Measurements from ENCODE around the gene DAP.
"Not testable (repeated sequence)": the region's sequence is repeated elsewhere in the genome, so short reads cannot be mapped to it uniquely, and the experiment has no call there.

DAP gene

GRCh38 chr5:10649666-10650380, 111.2 kb downstream of the DAP start:
- no peak for DNase-seq
- in situ Hi-C loops (cut with HindIII; ENCODE audit: low pct_ligation_motif_present, low pct_unique_long_range_greater_than_20kb, low sequenced_read_pairs): no loop called here

DNA sequence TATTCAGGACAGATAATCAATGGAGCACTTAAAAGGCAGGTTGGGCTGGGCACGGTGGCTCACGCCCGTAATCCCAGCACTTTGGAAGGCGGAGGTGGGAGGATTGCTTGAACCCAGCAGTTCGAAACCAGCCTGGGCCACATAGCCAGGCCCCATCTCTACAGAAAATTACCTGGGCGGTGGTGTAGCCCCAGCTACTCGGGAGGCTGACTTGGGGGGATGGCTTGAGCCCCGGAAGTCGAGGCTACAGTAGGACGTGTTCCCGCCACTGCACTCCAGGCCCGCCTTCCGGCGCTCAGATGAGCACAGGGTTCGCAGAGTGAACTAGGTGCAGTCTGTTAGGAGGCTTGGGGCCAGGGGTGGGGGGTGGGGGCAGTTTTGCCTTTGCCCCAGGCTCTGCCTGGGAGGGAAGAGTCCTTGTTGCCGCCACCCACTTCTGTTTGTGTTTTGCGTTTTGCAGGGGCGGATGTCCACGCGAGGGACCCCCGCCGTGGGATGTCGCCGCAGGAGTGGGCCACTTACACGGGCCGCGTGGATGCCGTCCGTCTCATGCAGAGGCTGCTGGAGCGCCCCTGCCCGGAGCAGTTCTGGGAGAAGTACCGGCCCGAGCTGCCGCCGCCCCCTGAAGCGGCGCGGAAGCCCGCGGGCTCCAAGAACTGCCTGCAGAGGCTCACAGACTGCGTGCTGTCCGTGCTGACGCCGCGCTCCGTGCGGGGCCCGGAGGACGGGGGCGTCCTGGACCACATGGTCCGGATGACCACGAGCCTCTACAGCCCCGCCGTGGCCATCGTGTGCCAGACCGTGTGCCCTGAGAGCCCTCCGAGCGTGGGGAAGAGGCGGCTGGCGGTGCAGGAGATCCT, 112.0 kb downstream of the DAP start:
- no peak for DNase-seq
- in situ Hi-C loops (cut with HindIII; ENCODE audit: low pct_ligation_motif_present, low pct_unique_long_range_greater_than_20kb, low sequenced_read_pairs): no loop called here

DNA sequence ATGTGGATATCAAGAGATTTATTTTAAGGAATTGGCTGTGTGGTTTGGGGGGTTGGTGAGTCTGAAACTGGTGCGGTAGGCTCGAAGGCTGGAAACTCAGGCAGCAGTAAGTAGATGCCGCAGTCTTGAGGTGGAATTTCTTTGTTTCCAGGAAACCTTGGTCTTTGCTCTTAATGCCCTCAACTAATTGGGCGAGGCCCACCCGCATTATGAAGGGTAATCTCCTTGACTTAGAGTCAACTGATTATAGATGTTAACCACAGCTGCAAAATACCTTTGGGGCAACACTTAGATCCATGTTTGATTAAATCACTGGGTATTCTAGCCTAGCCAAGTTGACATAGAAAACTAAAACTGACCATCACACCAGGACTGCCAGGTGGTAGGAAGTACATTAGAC, 113.4 kb downstream of the DAP start:
- no peak for DNase-seq
- in situ Hi-C loops (cut with HindIII; ENCODE audit: low pct_ligation_motif_present, low pct_unique_long_range_greater_than_20kb, low sequenced_read_pairs): no loop called here

GRCh38 chr5:10645671-10646070, 115.4 kb downstream of the DAP start:
- no peak for DNase-seq
- in situ Hi-C loops (cut with HindIII; ENCODE audit: low pct_ligation_motif_present, low pct_unique_long_range_greater_than_20kb, low sequenced_read_pairs): no loop called here

GRCh38 chr5:10645146-10645545, 115.9 kb downstream of the DAP start:
- no peak for DNase-seq
- in situ Hi-C loops (cut with HindIII; ENCODE audit: low pct_ligation_motif_present, low pct_unique_long_range_greater_than_20kb, low sequenced_read_pairs): no loop called here

- DNase-seq: no peak
- in situ Hi-C loops (cut with HindIII; ENCODE audit: low pct_ligation_motif_present, low pct_unique_long_range_greater_than_20kb, low sequenced_read_pairs): no loop called here
Observed at GRCh38 chr5:10644192-10644591, 116.8 kb downstream of the DAP start.

- no peak for DNase-seq
- in situ Hi-C loops (cut with HindIII; ENCODE audit: low pct_ligation_motif_present, low pct_unique_long_range_greater_than_20kb, low sequenced_read_pairs): no loop called here
Observed at GRCh38 chr5:10642367-10642766, 118.7 kb downstream of the DAP start.

GRCh38 chr5:10639846-10640368, 121.1 kb downstream of the DAP start:
- in situ Hi-C loops (cut with HindIII; ENCODE audit: low pct_ligation_motif_present, low pct_unique_long_range_greater_than_20kb, low sequenced_read_pairs): no loop called here
- no peak for DNase-seq

DNA sequence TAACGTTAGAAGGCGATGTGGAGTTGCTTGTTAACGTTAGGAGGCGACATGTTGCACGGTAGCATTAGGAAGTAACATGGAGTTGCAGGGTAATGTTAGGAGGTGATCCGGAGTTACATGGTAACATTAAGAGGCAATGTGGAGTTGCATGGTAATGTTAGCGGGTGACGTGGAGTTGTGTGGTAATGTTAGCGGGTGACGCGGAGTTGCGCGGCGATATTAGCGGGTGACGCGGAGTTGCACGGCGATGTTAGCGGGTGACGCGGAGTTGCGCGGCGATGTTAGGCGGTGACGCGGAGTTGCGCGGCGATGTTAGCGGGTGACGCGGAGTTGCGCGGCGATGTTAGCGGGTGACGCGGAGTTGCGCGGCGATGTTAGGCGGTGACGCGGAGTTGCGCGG, 122.3 kb downstream of the DAP start:
- DNase-seq; in situ Hi-C loops (cut with HindIII; ENCODE audit: low pct_ligation_motif_present, low pct_unique_long_range_greater_than_20kb, low sequenced_read_pairs): not testable (repeated sequence)

GRCh38 chr5:10637944-10638343, 123.1 kb downstream of the DAP start:
- in situ Hi-C loops (cut with HindIII; ENCODE audit: low pct_ligation_motif_present, low pct_unique_long_range_greater_than_20kb, low sequenced_read_pairs): no loop called here
- DNase-seq: no peak

- in situ Hi-C loops (cut with HindIII; ENCODE audit: low pct_ligation_motif_present, low pct_unique_long_range_greater_than_20kb, low sequenced_read_pairs): no loop called here
- no peak for DNase-seq
Observed at GRCh38 chr5:10636363-10637142, 124.5 kb downstream of the DAP start.

DNA sequence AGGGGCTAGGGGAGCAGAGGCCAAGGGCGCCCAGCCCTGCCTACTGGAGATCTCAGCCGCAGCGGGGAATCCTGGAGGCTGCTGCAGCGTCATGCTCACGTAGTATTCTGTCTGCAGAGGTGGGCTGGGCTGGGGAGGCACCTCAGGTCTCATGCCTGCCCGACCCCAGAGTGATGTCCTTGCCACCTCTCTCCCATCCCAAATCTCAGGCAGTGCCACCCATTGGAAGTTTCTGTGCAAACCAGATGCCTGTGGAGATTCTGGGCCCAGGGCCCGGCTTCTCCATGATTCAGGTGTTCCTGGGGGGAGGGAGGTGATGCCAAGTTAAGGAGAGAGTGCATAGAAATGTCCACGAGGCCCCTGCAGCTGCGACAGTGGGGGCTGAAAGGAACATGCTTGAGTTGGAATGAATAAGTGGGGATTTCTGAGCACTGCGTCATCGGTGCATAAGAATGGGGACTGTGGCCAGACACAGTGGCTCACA, 125.1 kb downstream of the DAP start:
- DNase-seq: no peak
- in situ Hi-C loops (cut with HindIII; ENCODE audit: low pct_ligation_motif_present, low pct_unique_long_range_greater_than_20kb, low sequenced_read_pairs): no loop called here

DNA sequence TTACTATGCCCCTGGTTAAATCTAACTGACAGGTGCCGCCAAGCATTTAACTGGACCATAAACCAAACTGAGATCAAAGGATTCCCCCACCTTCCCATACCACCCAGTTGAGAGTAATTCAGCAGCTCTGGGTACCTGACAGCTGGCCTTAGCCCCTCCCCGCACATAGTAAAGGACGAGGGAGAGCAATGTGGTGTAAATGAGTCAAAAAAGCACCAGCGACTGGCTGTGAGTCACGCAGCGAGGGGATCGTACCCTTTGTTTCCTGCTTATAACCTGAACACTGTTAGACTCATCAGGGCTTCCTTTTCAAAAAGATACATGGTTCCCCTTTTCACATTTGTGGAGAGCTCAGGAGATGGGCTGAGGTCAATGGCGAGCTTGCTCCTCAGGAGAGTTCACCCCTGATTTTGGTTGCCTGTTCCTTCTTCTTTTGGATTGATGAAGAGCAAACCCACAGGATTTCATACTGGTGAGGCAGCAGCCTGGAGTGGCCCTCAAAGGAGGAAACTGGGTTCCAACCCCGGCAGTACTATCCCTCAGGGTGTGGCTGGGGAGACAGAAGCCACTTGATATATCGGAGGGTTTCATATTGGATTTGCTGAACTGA, 125.7 kb downstream of the DAP start:
- in situ Hi-C loops (cut with HindIII; ENCODE audit: low pct_ligation_motif_present, low pct_unique_long_range_greater_than_20kb, low sequenced_read_pairs): no loop called here

GRCh38 chr5:10634562-10634961, 126.5 kb downstream of the DAP start:
- in situ Hi-C loops (cut with HindIII; ENCODE audit: low pct_ligation_motif_present, low pct_unique_long_range_greater_than_20kb, low sequenced_read_pairs): no loop called here
- DNase-seq: no peak

More for the DNA sequence above, 125.7 kb downstream of the DAP start:
- DNase-seq: peak; percentile 76

DNA sequence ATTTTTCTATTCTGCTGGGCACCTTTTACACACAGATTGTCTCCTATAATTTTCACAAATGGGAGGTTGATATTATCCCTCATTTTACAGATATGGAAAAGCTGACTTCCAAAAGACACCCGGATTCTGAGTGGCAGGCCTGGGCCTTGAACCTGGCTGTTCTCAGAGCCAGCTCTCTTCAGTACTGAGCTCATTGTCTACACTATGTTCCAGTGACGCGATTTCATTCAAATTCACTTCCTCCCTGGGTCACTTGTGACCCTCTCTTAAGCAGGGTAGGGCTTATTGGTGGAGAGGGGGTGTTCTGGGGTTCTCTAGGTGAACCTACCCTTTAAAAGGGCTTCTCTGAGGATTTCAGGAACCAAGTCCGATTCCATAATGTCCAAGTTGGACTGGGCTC, 127.0 kb downstream of the DAP start:
- in situ Hi-C loops (cut with HindIII; ENCODE audit: low pct_ligation_motif_present, low pct_unique_long_range_greater_than_20kb, low sequenced_read_pairs): no loop called here
- no peak for DNase-seq

- in situ Hi-C loops (cut with HindIII; ENCODE audit: low pct_ligation_motif_present, low pct_unique_long_range_greater_than_20kb, low sequenced_read_pairs): no loop called here
Observed at GRCh38 chr5:10633271-10634049, 127.6 kb downstream of the DAP start.

DNA sequence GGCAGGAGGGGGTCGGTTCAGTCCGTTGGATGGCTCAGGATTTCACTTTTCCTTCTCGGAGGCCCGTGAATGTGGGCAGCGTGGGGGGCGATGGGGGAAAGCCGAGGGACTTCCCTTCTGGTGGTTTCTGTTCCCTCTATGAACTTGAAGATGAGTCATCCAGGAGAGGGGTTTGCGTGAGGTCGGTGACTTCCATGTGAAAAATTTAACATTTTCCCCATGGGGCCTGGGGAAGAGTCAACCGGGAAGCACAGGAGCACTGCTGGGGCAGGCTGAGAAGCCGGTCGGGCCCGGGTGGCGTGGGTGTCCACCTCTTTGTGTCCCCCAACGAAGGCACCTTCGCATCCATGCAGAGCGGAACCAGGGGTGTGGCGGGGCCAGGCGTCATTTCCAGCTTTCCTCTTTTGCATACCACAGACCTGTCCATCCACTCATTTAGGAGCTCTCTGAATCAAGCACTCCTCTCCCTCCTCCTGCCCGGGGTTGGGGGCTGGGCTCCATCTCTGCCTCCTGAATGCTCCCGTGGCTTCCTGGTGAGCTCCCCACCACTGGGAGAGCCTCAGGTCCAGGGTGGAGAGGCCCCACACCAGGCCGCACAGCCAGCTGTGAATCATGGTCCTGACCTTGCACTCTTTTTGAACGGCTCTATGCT, 128.8 kb downstream of the DAP start:
- DNase-seq: peak; percentile 88
- in situ Hi-C loops (cut with HindIII; ENCODE audit: low pct_ligation_motif_present, low pct_unique_long_range_greater_than_20kb, low sequenced_read_pairs): no loop called here

More at GRCh38 chr5:10633271-10634049, 127.6 kb downstream of the DAP start:
- no peak for DNase-seq

All from ACHN (cell line).